NT2/D1 (cell line): ENCODE data around the gene NTHL1.

ENCODE experiments used
- SUZ12 ChIP-seq: IDR thresholded peaks from 2 replicates; pipeline ENCODE4 v1.6.1; 2011; ENCODE audit not compliant: insufficient read length, insufficient read depth; ENCODE audit errors: extremely low read depth
- YY1 ChIP-seq: IDR thresholded peaks from 2 replicates; pipeline ENCODE4 v1.6.1; 2011; ENCODE audit not compliant: insufficient read length, insufficient read depth
- ZNF274 ChIP-seq: IDR thresholded peaks from 2 replicates; pipeline ENCODE4 v1.6.1; 2011; ENCODE audit warnings: mild to moderate bottlenecking, low read depth, low read length

DNA sequence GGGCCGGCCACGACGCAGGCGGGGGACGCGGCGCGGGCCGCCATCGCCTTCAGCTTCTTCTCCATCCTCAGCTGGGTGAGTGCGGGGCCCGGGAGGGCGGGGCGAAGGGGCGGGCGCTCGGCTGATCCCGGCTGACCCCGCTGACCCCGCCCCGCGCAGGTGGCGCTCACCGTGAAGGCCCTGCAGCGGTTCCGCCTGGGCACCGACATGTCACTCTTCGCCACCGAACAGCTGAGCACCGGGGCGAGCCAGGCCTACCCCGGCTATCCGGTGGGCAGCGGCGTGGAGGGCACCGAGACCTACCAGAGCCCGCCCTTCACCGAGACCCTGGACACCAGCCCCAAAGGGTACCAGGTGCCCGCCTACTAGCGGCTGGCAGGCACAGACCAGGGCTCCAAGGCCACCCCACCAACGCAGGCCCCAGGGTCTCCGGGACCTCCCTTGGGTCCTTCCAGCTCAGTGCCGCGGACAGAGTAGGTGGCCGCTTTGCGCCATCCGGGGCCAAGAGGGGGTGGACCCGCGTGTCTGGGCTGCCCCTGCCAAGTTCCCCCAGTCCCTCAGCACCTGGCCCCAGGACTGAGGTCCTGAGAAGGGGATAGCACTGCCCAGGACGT lies 54.8 kb downstream of the NTHL1 start:
- no peak for TF ChIP-seq YY1
- no peak for TF ChIP-seq ZNF274
- TF ChIP-seq SUZ12 = no peak
